ENCODE results near the gene TMA7.
A peak's percentile ranks its signal among the peaks of the same experiment; 100 is the strongest.
"Not testable (repeated sequence)": the region's sequence is repeated elsewhere in the genome, so short reads cannot be mapped to it uniquely, and the experiment has no call there.

The TMA7 gene

DNA sequence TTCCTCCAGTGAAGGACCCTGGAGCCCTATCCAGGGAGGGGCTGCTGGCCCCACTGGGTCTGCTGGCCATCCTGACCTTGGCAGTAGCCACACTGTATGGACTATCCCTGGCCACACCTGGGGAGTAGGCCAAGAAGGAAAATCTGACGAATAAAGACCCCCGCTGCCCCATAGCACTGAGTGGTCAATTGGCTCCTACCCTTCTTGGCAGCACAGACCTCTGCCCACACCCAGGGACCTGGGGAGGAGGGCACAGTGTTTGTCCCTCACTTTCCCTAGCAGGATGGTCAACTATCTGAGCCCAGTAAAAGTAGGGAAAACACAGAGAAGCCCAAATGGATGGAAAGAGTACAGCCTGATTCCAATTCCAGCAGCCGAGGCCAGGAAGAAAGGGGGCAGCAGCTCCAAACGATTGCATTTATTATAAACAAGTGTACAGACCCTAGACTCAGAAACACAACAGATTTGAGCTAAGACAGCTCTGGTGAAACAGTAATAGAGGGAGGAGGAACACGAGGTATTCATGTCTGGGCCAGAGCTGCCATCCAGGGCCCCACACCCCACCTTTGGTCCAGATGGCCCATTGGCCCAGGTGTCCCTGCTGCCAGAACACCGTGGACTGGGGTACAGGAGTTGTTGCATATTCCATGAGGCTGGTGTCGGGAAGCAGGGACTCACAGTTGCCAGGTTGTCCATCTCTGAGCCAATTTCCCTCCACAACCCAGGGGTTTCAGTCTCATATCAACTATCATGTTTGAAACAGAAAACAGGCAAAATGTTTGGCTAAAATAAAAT, 27.6 kb downstream of the TMA7 start:
- DNase-seq (ENCODE audit: low read depth in 3 of 3), result no peak

DNA sequence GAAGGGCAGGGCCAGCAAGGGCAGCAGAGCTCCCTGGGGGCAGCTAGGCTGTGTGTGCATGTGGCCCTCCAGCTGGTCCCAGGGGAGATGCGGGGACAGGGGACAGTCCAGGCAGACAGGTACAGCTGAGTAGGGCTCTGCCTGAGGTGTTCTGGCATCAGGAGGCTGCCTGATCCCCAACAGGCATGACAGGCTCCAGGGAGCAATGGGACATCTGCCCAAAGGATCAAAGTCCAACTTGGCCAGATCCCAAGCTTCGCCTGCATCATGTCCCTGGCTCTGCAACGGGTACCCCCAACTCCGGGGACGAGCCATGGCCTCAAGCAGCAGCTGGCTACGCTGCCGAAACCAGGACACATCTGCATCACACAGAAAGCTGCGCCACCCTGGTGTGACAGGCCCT, 28.3 kb downstream of the TMA7 start:
- DNase-seq (ENCODE audit: low read depth in 3 of 3), result no peak

DNA sequence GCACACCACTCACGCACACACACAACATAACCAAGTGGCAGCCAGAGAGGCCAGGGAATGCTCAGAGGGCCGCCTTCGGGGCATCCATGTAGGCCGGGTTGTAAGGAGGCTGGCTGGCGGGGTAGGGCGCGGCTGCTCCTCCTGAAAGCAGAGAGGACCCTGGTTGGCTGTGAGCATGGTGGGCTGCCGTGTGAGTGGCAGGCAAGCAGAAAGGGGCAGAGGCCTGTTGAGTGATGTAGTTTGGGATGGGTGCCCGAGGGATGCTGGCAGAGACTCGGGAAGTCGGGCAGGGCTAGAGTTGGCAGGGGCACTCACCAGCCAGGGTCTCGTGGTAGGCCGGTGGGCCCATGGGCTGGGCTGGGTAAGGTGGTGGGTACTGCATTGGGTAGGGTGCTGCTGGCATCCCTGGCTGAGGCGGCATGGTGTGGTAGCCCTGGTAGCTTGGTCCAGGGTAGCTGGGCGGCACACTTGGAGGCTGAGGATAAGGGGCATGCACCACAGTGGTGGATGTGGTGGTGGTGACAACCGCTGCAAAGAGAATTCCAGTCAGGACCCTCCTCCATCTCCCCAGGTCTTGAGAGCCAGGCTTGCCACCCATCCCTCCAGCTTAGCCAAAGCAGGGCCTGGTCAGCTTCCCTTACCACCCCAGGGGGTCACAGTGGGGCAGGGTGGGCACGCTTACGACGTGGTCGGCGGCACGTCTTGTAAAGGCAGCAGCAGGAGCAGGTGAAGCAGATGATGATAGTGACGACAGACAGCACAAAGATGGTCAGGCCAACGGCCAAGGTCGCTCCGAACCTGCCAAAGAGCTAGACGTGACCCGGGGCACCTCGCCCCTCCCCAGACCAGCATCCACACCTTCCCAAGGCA, 29.2 kb downstream of the TMA7 start:
- DNase-seq (ENCODE audit: low read depth in 3 of 3), result no peak

DNA sequence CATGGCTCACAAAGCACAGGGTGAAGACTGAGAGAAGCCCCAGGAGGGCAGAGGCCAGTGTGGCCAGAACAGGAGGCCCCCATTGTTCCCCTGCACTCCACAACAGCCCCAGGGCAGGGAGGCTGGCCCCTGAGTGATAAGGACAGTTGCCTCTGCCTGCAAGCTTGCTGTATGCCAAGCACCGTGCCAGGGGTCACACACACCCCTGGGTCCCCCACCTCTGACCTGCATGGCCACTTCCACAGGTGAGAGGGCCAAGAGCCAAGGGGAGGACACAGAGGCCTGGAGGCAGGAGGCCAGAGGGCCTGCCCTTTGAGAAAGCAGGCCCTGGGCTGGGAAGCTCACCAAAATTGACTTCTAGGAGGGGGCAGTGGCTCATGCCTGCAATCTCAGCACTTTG, 30.2 kb downstream of the TMA7 start:
- DNase-seq (ENCODE audit: low read depth in 3 of 3), result no peak

DNA sequence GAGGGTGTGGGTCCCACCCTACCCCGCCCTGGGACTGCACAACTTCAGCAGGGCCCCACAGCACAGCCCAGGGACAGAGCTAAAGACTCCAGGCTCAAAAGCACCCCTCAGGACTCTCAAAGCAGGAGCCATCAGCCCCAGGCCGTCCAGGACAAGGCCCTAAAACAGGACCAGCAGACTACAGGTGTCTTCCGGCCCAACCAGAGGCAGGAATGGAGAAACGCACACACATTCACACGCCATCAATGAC, 32.5 kb downstream of the TMA7 start:
- DNase-seq (ENCODE audit: low read depth in 3 of 3), result no peak

DNA sequence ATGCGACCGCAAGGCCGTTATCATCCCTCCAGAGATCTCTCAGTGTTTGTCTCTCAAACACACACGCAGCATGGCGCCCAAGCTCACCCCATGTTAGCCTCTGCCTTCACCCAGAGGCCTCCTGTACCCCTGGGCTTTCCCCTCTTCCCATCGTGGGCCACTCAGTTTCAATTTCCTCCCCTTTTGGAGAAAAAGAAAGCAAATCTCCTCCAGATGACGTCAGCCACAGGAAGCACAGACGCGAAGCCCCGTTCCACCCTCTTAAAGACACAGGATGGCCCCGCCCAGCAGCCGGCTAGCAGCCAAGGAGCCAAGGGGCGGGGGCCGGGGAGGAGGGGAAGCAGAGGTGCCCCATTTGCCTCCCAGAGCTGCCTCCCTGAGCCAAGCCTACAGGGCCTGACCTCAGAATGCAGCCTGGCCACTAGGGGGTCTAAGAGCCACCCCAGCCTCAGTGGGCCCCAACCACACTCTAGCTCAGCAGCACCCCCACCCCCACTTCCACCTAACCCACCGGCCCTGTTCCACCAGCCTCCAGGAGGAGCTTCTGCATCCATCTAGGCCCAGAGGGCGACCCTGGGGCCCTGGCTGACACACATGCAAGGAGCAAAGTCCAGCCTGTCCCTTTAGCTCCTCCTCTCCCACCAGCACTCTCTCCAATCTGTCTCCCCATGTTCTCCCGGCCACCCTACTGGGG, 33.0 kb downstream of the TMA7 start:
- peak; percentile 89 to 97 (median 91) for DNase-seq (ENCODE audit: low read depth in 3 of 3)

DNA sequence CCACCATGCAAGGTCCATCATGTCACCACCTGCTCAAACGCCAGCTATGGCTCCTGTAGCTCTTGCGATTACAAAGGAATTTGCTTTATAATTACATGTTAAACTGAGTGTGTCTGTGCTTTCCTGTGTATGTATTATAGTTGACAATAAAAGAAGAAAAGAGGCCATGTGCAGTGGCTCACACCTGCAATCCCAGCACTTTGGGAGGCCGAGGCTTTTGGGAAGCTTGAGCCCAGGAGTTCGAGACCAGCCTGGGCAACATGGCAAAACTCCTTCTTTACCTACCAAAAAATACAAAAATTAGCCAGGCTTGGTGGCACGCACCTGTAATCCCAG, 33.5 kb downstream of the TMA7 start:
- no peak for DNase-seq (ENCODE audit: low read depth in 3 of 3)

DNA sequence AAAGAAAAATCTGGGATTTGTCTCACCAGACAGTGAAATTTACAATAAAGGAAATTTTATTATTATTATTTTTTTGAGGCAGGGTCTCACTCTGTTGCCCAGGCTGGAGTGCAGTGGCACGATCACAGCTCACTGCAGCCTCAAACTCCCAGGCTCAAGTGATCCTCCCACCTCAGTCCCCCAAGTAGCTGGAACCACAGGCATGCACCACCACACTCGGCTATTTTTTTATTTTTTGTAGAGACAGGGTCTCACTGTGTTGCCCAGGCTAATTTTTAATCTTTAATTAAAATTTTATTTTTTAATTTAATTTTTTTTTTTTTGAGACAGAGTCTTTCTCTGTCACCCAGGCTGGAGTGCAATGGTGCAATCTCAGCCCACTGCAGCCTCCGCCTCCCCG, 34.0 kb downstream of the TMA7 start:
- not testable (repeated sequence) for DNase-seq (ENCODE audit: low read depth in 3 of 3)

DNA sequence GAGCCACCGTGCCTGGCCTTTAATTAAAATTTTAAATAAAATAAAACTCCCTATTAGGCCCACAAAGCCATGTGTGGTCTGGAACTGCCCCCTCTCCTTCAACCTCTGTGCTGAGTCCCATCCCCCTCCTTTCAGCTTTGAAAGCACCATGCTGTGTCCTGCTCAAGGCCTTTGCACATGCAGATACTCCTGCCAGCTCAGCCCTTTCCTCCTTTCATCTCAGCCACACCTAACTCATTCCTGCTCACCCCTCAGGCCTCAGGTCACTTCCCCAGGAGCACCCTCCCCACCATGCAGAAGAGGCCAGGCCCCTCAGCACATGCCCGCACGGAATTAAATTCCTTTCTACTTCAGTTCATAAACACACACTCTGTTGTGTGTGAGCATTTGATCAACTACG, 34.6 kb downstream of the TMA7 start:
- no peak for DNase-seq (ENCODE audit: low read depth in 3 of 3)

DNA sequence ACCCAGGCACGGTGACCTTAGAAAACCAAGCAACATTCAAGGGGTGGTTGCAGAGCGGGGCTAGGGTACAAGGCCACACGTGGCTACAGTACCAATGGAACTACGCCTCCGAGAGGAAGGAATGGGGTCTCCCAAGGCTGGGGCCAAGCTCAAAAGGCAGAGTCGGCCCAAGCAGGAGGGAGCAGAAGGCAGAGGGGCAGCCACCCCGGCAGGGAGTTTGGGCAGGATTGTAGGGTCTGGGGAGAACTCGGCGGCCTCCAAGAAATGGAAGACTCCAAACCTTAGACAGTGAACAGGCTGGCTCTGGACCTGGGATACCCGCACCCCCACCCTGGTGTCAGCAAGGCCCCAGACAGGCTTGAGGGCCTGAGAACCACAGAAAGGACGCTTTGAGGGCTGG, 35.1 kb downstream of the TMA7 start:
- DNase-seq (ENCODE audit: low read depth in 3 of 3), result no peak

DNA sequence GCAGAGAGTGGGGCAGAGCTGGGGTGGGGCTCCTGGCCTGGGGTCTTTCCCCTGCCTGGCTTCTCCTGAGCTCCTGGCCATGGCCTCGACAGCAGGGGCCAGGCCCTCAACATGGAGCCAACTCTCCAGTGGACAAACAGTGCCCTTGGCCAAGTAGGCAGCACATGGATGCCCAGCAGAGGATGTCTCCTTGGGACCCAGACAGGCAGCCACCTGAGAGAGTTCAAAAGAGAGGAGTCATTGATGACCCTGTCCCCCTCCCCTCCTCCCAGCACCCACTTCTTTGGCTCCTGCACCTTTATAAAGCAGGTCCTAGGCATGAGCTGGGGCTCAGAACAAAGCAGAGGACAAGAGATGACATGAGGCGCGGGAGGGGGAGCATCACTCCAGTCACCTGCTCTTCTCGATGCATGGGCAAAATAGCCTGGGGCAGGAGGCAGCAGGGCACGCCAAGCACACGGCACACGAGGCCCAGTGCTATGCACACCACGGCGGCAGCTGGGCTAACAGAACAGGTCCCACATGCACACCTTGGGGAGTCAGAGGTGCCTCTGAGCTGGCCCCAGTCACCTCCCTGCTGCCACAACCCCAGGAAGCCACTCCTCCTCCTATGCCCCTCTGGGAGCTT, 36.5 kb downstream of the TMA7 start:
- no peak for DNase-seq (ENCODE audit: low read depth in 3 of 3)

DNA sequence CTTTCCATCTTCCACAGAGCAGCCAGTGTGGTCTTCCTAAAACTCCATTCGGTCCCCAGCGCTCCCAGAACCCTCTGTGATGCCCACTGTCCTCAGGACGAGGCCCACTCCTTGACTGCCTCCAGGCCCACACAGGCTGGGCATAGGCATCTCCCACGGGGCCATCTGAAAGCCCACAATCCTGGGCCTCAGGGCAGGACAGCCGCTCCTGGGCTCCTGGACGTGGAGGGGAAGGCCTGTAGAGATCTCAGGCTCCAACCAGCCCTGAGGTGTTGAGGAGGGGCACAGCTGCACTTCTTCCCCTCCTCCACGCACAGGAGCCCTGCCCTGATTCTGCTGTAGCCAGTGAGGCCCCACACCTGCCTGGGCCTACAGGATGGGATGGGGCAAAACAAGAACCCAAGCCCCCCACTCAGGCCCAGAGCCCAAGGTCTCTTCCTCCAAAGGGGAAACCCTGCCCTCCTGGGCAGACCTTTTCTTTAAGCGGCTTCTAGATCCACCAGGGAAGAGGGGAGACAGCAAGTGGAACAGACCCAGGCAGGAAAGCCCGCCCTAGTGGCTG, 38.0 kb downstream of the TMA7 start:
- DNase-seq (ENCODE audit: low read depth in 3 of 3), result no peak

DNA sequence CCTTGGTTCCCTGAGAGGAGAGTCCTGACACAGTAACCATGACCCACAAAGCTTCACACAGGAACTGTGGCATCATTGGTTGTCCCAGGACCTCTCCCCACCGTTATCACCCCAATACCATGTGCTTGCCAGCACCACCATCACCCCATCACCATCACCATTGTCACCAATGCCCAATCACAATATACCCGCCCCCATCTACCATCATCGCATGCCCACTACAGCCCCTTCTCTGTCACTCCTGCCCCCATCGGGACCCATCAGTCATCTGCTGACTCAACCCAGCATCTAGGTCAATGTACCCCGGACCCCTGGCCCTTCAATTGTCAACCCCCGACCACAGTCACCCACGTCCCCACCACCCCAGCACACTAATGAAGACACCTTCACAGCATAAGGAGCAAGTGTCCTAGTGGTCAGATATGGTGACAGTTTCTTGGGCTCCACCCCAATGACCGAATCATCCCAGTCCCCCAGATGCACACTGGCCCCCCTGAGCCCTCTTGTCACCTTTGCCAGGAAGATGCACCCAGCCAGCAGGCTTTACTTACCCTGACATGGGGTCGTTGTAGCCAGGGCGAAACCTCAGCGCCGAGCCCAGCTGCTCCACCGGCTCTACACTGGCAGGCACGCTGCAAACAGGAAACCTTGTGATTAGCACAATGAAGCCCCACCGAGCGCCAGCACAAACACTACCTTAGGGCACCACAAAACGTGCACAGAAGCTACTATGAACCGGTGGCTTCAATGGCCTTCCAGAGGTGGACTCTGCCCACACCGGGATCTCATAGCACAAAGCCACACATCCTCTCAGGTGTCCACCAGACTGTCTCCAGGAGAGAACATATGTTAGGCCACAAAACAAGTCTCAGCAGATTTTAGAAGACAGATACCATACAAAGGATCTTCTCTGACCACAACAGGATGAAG, 38.8 kb downstream of the TMA7 start:
- no peak for DNase-seq (ENCODE audit: low read depth in 3 of 3)

DNA sequence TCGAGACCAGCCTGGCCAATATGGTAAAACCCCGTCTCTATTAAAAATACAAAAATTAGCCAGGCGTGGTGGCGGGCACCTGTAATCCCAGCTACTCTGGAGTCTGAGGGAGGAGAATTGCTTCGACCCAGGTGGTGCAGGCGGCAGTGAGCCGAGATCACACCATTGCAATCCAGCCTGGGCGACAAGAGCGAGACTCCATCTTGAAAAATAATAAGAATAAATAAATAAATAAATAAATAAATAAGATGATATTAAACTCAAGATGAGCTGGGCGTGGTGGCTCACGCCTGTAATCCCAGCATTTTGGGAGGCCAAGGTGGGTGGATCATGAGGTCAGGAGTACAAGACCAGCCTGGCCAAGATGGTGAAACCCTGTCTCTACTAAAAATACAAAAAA, 40.8 kb downstream of the TMA7 start:
- not testable (repeated sequence) for DNase-seq (ENCODE audit: low read depth in 3 of 3)

DNA sequence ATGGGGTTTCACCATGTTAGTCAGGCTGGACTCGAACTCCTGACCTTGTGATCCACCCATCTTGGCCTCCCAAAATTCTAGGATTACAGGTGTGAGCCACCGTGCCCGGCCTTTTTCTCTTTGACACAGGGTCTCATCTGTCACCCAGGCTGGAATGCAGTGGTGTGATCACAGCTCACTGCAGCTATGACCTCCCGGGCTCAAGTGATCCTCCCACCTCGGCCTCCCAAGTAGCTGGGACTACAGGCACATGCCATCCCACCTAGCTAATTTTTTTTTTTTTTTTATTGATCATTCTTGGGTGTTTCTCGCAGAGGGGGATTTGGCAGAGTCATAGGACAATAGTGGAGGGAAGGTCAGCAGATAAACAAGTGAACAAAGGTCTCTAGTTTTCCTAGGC, 42.8 kb downstream of the TMA7 start:
- DNase-seq (ENCODE audit: low read depth in 3 of 3), result not testable (repeated sequence)

DNA sequence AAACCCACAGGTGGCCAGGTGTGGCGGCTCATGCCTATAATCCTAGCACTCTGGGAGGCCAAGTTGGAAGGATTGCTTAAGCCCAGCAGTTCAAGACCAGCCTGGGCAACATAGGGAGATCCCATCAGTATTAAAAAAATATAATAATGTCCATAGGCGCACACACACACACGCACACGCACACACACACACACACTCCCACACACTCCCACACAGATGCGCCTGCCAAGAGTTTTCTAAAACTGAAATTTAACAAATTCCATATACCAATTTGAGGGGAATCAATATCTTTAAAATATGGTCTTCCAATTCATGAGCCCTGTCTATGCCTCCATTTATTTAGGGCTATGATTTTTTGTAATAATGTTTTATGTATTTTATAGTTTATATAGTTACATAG, 46.9 kb downstream of the TMA7 start:
- DNase-seq (ENCODE audit: low read depth in 3 of 3), result no peak

DNA sequence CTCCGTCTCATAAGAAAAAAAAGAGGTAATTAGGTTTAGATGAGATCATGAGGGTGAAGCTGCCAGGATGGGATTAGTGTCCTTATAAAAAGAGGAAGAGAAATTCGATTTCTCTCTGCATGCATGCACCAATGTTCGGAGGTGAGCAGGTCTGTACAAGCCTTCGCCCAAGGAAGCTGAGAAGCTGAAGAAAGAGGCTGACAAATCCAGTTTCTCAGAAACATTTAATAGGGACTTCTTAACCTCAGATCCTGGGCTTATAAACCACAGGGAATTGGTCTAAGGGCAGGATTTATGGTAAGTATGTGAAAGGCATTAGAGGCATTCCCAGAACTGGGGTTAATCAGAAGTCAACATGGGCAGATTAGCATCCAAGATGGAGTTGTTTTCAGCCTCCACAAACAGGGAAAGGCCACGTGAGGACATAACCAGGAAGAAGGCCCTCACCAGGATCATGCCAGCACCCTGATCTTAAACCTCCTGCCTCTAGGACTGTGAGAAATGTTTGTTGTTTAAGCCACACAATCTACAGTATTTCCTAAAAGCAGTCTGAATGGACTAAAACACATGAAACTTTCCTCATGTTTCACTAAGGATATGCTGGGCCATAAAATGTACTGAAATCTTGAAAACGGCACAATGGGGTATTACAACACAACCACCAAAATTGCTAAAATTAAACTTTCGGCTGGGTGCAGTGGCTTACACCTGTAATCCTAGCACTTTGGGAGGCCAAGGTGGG, 52.6 kb downstream of the TMA7 start:
- DNase-seq (ENCODE audit: low read depth in 3 of 3), result no peak

DNA sequence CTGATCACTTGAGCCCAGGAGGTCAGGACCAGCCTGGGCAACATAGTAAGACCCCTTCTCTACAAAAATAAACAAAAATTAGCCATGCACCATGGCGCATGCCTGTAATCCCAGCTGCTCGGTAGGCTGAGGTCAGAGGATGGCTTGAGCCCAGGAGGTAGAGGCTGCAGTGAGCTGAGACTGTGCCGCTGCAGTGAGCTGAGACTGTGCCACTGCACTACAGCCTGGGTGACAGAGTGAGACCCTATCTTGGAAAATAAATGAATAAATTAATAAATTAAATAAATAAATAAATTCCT, 53.1 kb downstream of the TMA7 start:
- no peak for DNase-seq (ENCODE audit: low read depth in 3 of 3)

Data from stimulated activated CD4-positive, alpha-beta T cell treated with anti-CD3 and anti-CD28 coated beads, TNF-alpha, amount 100 ng/mL, for 24 hours (primary cell).